ENCODE data around the gene CRIM1. TPM values are rescaled to one million over a fixed set of nuclear protein-coding genes. Genes with fewer than 3 reads are reported as not detected.

The CRIM1 gene
- total RNA-seq, 4 donors from 2014 or later: 93.2 to 194 (median 119) TPM

DNA sequence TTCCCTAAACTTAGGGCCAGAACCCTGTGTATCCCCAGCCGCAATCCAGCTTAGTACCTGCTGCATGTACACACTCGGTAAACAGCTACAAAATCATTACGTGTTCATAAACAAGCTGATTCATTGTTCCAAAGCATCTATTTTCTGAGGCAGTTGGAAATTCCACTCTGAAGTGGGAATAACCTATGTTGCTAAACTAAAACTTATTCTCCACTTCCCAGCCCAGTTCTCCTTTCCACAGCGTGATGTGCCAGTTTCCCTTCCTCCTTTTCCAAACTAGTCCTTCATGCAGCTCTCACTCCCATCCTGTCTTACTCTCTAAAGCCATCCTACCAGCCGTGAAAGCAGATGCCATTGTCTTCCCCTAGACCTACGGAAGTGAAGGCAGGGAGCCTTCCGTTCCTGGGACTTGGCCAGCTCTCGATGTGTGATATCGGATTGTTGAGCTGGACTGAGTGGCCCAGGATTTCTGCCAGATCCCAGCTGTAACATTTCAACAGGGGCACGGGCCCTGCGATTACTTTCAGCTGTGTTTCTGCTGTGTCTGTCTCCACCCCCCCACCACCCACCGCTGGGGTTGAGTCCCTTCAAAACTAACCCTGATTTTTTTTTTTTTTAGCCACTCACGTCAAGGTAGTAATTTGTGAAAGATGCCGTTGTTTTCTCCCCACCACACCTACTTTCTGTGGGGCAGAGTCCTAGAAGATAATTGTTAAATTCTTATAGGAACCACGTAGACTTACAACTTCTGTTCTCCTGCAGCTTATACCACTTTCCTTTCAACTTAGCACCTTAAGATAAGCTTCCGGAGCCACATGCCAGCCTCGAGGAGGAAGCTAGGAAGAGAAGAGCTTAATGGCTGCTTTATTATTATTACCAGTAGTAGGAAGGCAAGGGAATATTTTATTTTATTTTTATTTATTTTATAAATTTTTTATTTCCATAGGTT, 100.9 kb downstream of the CRIM1 start:
- intact Hi-C loops (cut with DNase I; ENCODE audit: low total_unique reads): loop anchor here (5.0 kb wide), 1 partner anchor 99 kb away; the partner anchor contains the start of gene CRIM1
- Histone ChIP-seq H3K27ac (peak overlapping the region; percentile 65 to 75 (median 69)), H3K4me3 (peak overlapping the region in 1 of 4 donors; percentile 6), H3K9me3 (no peaks in the 10 kb centered on the region), H3K27me3 (no peaks in the 10 kb centered on the region), H3K36me3 (no peaks in the 10 kb centered on the region), H3K4me1 (peaks cover 72 to 74% of the 10 kb centered on the region in 2 donors)
- DNase-seq (peak; percentile 61 to 76), ATAC-seq (peak; percentile 69 to 77)
- TF ChIP-seq, protein P1, sequence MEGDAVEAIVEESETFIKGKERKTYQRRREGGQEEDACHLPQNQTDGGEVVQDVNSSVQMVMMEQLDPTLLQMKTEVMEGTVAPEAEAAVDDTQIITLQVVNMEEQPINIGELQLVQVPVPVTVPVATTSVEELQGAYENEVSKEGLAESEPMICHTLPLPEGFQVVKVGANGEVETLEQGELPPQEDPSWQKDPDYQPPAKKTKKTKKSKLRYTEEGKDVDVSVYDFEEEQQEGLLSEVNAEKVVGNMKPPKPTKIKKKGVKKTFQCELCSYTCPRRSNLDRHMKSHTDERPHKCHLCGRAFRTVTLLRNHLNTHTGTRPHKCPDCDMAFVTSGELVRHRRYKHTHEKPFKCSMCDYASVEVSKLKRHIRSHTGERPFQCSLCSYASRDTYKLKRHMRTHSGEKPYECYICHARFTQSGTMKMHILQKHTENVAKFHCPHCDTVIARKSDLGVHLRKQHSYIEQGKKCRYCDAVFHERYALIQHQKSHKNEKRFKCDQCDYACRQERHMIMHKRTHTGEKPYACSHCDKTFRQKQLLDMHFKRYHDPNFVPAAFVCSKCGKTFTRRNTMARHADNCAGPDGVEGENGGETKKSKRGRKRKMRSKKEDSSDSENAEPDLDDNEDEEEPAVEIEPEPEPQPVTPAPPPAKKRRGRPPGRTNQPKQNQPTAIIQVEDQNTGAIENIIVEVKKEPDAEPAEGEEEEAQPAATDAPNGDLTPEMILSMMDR (IDR thresholded peaks at IDR 0.05 in 4 of 5, conservative IDR thresholded peaks at IDR 0.05 in 1 of 5): no peak
- no peak for TF ChIP-seq POLR2A (IDR thresholded peaks at IDR 0.05)
- in situ Hi-C loops (cut with MboI; ENCODE audit: low sequenced_read_pairs in 4 of 4): no loop called here

DNA sequence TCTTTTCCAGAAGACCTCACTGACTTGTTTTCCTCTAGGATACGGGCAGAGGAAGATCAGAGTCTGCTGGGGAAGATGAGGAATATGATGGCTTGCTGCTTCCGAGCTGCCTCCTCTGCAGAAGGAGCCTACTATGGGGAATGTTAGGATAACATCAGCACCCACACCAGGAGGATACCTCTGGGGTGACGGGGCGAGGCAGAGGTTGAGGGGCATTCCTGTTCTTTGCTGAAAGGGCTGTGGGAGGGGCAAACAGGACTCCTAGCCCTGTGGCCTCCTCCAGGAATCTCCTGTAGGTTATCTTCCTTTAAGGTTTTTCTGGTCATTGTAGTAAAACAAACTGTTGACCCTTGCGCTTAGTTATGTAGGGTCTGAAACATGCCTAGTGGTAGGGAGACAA, 102.5 kb downstream of the CRIM1 start:
- no peaks in the 10 kb centered on the region for H3K9me3 ChIP-seq
- no peaks in the 10 kb centered on the region for H3K36me3 ChIP-seq
- intact Hi-C loops (cut with DNase I; ENCODE audit: low total_unique reads) (loop anchor here (5.0 kb wide), 1 partner anchor 101 kb away; the partner anchor contains the start of gene CRIM1), in situ Hi-C loops (cut with MboI; ENCODE audit: low sequenced_read_pairs in 4 of 4) (no loop called here)
- no peak for ATAC-seq
- no peak overlapping the region for H3K4me3 ChIP-seq
- H3K27ac ChIP-seq: peak overlapping the region; percentile 65 to 75 (median 69)
- H3K27me3 ChIP-seq: no peaks in the 10 kb centered on the region
- peaks cover 60 to 68% of the 10 kb centered on the region in 2 donors for H3K4me1 ChIP-seq
- TF ChIP-seq, protein P1 (IDR thresholded peaks at IDR 0.05 in 4 of 5, conservative IDR thresholded peaks at IDR 0.05 in 1 of 5): no peak
- no peak for TF ChIP-seq POLR2A (IDR thresholded peaks at IDR 0.05)
- no peak for DNase-seq

DNA sequence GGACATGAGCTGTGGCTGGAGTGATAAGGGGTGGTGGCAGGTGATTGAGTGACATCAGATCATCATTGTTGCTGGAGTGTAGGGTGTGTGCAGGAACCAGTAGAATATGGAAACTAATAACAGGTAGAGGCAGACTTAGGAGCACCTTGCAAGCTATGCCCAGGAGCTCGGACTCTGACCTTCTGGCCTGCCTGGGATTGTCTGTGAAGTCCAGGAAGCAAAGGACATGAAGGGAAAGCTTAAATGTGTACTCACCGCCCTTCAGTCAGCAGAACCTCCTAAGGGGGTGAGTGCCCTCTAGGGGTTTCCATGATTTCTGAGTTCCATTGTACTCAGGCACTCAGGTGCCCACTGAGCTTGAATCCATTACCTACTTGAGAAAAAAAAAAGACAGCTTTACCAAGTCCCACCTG, 104.2 kb downstream of the CRIM1 start:
- H3K4me1 ChIP-seq: peaks cover 46 to 55% of the 10 kb centered on the region in 2 donors
- peaks cover 0 to 14% of the 10 kb centered on the region in 2 donors for H3K36me3 ChIP-seq
- DNase-seq: no peak
- peak in 1 of 2 donors; percentile 30 for ATAC-seq
- TF ChIP-seq, protein P1 (IDR thresholded peaks at IDR 0.05 in 4 of 5, conservative IDR thresholded peaks at IDR 0.05 in 1 of 5): peak in 3 of 5 experiments; percentile 11 to 45 (median 40)
- TF ChIP-seq POLR2A (IDR thresholded peaks at IDR 0.05): no peak
- intact Hi-C loops (cut with DNase I; ENCODE audit: low total_unique reads) (loop anchor here (5.0 kb wide), 1 partner anchor 102 kb away; the partner anchor contains the start of gene CRIM1), in situ Hi-C loops (cut with MboI; ENCODE audit: low sequenced_read_pairs in 4 of 4) (no loop called here)
- H3K4me3 ChIP-seq: no peak overlapping the region
- H3K27me3 ChIP-seq: no peaks in the 10 kb centered on the region
- H3K9me3 ChIP-seq: no peaks in the 10 kb centered on the region
- H3K27ac ChIP-seq: peak overlapping the region in 3 of 4 donors; percentile 42 to 57 (median 55)

DNA sequence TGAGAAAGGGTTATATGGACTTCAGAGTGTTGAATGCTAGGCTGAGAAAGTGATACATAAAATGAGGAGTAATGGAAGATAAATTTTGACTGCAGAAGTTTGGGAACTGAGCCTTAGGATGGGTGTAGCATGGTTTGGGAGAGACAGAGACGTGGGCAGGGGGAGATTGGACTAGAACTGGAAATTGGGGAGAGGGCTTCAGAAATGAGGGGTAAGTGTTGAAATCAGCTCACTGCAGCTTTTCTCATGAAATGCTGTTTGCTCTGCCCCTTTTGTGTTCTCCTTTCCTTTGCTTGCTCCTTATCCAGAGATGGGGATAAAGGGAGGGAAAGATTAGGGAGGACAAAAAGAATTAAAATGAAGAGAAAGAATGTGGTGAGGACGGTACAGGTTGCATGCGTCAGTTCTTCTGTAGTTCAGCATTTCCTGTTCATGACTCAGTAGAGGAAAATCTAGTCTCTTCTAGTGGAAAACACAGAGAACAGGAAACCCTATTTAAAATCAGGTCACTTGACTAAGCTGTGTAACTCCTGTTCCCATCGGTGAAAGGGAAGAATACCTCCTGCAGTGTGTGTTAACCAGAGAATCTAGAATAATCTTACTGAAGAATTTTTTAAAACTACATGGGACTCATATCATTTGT, 105.6 kb downstream of the CRIM1 start:
- intact Hi-C loops (cut with DNase I; ENCODE audit: low total_unique reads): no loop called here
- peak overlapping the region; percentile 21 to 57 (median 51) for H3K27ac ChIP-seq
- H3K9me3 ChIP-seq: no peaks in the 10 kb centered on the region
- no peak overlapping the region for H3K4me3 ChIP-seq
- in situ Hi-C loops (cut with MboI; ENCODE audit: low sequenced_read_pairs in 4 of 4): no loop called here
- no peak for TF ChIP-seq POLR2A (IDR thresholded peaks at IDR 0.05)
- TF ChIP-seq, protein P1 (IDR thresholded peaks at IDR 0.05 in 4 of 5, conservative IDR thresholded peaks at IDR 0.05 in 1 of 5): no peak
- no peaks in the 10 kb centered on the region for H3K27me3 ChIP-seq
- H3K36me3 ChIP-seq: peaks cover 0 to 17% of the 10 kb centered on the region in 2 donors
- peaks cover 37 to 42% of the 10 kb centered on the region in 2 donors for H3K4me1 ChIP-seq
- no peak for DNase-seq
- ATAC-seq: peak; percentile 23 to 24
